Stimulated activated naive CD8-positive, alpha-beta T cell treated with anti-CD3 and anti-CD28 coated beads, Interleukin-15, Interleukin-2, amounts not matched to agents 100 ng/mL and 50 ng/mL, for 24 hours (primary cell): ENCODE data around the gene ASIC2.

Experiments
- H3K27ac Mint-ChIP-seq: one replicate; pipeline ENCODE4 v1.8.0; 2021; ENCODE audit warnings: mild to moderate bottlenecking, mixed read lengths
- H3K27me3 Mint-ChIP-seq: one replicate; pipeline ENCODE4 v1.8.0; 2021; ENCODE audit warnings: mixed read lengths
- H3K36me3 Mint-ChIP-seq: one replicate; pipeline ENCODE4 v1.8.0; 2021; ENCODE audit warnings: low read depth, mixed read lengths
- H3K4me1 Mint-ChIP-seq: one replicate; pipeline ENCODE4 v1.8.0; 2021; ENCODE audit warnings: low read depth, mixed read lengths
- H3K4me3 Mint-ChIP-seq: one replicate; pipeline ENCODE4 v1.8.0; 2021; ENCODE audit warnings: mild to moderate bottlenecking, mixed read lengths
- H3K9me3 Mint-ChIP-seq: one replicate; pipeline ENCODE4 v1.8.0; 2021; ENCODE audit warnings: mixed read lengths

Gene ASIC2

DNA sequence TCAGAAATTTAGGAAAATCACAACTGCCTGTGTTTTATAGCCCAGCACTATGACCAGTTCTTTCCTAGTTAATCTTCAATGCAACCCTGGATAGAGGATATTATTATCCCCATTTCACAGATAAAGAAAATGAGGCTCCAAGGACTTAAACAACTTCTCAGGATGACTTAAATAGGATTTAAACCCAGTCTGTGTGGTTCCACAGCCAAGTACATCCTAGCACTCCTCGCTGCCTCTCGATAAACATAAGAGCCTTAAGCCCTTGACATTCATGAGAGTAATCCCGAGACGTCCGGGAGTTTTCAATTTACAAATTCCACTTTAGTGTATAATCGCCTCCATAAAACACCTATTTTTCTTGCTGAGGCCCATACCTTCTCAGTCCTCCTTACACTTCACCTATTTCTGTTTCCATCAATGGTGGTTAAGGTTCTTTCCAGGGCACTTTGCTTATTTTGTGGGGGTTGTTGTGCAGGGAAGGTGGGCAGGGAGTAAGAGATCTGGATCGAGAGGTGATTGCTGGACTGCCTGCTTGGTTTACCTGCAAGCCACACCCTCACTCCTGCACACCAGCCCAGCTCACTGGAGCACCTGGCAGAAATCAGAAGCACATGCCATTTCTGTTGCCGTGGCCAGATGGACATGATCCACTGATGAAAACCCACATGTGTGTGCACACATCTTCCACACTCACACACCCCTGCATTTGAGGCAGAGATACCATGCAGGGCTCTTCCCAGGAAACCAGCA, 50.5 kb downstream of the ASIC2 start:
- no peak overlapping the region for H3K27ac Mint-ChIP-seq
- no peak overlapping the region for H3K4me3 Mint-ChIP-seq
- H3K27me3 Mint-ChIP-seq, result peaks cover 4% of the 10 kb centered on the region
- no peaks in the 10 kb centered on the region for H3K4me1 Mint-ChIP-seq
- H3K9me3 Mint-ChIP-seq, result no peaks in the 10 kb centered on the region
- H3K36me3 Mint-ChIP-seq, result no peaks in the 10 kb centered on the region

DNA sequence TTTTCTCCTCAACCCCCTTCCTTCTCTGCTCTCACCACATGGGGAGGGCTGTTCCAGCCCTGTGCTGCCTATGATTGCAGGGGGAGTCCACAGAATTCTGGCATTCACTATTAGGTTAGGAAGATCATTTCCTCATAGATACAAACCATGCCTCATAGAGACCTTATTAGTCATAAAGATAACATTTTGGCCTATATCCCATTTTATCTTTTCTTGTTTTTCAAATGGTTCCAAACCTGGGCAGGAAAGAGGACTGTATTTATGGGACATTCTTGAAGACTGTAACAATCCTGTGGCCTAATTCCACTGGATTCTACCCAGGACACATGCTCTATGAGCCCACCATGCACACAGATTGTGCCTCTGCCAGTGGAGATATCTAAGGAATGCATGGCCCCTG, 51.7 kb downstream of the ASIC2 start:
- H3K4me1 Mint-ChIP-seq, result no peaks in the 10 kb centered on the region
- no peaks in the 10 kb centered on the region for H3K36me3 Mint-ChIP-seq
- H3K9me3 Mint-ChIP-seq, result no peaks in the 10 kb centered on the region
- no peak overlapping the region for H3K4me3 Mint-ChIP-seq
- no peak overlapping the region for H3K27ac Mint-ChIP-seq
- peaks cover 4% of the 10 kb centered on the region for H3K27me3 Mint-ChIP-seq

DNA sequence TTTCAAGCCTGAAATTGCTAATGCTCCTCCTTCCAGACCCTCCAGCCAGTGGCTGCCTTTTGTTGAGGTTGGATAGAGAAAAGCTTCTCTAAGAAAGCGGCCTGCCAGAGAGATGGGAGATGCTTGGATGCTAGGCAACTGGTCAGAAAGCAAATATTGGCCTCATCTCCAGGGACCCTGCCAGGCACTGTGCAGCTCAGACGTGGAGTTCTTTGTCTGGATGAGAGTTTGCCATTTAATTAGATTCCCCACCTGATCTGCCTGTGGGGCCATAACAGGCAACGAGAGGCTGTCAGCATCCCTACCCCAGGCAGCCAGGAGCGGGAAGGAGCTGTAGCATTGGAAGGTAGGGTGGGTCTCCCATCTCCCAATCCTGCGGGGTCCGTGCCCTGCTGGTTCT, 52.7 kb downstream of the ASIC2 start:
- no peaks in the 10 kb centered on the region for H3K4me1 Mint-ChIP-seq
- no peak overlapping the region for H3K27ac Mint-ChIP-seq
- no peak overlapping the region for H3K4me3 Mint-ChIP-seq
- H3K27me3 Mint-ChIP-seq, result peaks cover 4% of the 10 kb centered on the region
- no peaks in the 10 kb centered on the region for H3K36me3 Mint-ChIP-seq
- no peaks in the 10 kb centered on the region for H3K9me3 Mint-ChIP-seq

DNA sequence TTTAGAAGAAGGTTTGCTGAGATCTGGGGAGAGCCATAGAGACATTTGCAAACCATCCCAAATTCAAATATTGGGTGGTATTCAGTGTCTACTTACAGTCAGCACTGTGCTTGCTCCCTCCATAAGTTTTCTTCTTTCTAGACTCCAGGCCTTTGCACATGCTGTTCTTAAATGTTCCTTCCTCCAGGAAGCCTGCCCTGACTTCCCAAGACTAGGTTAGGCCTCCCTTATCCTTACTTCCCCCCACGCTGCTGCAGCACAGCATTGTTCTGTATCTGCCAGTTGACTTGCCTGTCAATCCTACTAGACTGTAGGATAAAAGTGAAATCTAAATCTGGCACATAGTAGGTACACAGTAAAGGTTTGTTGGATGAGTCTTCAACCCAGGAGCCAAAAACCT, 53.4 kb downstream of the ASIC2 start:
- H3K4me1 Mint-ChIP-seq, result no peaks in the 10 kb centered on the region
- H3K27me3 Mint-ChIP-seq, result peaks cover 4% of the 10 kb centered on the region
- no peak overlapping the region for H3K27ac Mint-ChIP-seq
- H3K36me3 Mint-ChIP-seq, result no peaks in the 10 kb centered on the region
- H3K9me3 Mint-ChIP-seq, result no peaks in the 10 kb centered on the region
- no peak overlapping the region for H3K4me3 Mint-ChIP-seq

DNA sequence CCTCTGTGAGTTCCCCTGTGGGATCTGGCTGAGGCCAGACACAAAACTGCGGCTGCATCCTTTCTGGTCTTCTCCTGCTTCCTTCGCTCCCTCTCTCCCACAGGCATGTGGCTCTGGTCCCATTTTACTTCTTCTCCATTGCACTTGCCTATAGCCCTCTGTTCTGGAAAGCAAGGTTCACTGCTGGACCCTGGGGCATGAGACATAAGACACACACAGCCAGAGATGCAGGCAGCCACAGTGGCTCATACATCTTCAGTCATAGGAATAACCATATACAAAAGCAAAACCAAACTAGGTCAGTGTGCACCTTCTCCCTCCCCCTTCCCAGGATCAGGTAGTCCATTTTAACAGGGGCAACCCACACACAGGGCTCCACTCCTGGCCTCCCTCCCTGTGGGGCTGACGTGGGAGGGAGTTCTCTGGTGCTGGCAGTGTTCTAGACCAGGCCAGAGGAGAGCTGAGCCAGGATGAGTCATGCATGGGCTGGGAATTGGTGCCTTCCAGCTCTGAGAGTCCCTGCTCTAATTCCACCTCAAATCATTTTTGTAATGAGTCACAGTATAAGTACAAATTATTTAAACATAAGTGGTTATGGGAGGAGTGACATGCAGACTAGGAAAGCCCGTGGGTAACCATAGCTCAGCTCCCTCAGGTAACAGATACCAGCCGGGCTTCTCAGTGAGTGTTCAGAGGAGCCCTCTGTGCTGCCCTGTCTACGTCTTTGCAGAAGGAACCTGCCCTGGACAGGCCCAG, 58.0 kb downstream of the ASIC2 start:
- no peaks in the 10 kb centered on the region for H3K4me1 Mint-ChIP-seq

DNA sequence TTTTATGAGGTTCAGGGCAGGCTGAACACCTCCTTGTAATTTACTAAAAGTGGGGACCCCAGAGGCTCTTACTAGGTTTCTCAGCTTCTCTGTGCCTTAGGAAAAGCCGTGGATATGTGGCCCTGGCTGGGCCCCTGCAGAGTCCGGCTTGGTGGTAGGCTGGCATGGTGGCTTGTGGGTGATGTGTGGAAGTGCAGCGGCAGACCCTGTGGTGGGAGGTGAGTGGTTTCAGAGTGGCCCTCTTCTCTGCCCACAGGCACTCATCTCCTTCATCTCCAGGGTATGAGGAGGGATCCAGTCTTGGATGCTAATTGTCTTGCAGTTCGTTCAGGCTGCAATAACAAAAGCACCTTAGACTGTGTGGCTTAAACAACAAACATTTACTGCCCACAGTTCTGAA, 58.9 kb downstream of the ASIC2 start:
- H3K36me3 Mint-ChIP-seq, result no peaks in the 10 kb centered on the region

More for the DNA sequence above, 58.0 kb downstream of the ASIC2 start:
- H3K27me3 Mint-ChIP-seq, result peaks cover 4% of the 10 kb centered on the region
- no peaks in the 10 kb centered on the region for H3K9me3 Mint-ChIP-seq
- H3K36me3 Mint-ChIP-seq, result no peaks in the 10 kb centered on the region
- no peak overlapping the region for H3K4me3 Mint-ChIP-seq
- no peak overlapping the region for H3K27ac Mint-ChIP-seq

DNA sequence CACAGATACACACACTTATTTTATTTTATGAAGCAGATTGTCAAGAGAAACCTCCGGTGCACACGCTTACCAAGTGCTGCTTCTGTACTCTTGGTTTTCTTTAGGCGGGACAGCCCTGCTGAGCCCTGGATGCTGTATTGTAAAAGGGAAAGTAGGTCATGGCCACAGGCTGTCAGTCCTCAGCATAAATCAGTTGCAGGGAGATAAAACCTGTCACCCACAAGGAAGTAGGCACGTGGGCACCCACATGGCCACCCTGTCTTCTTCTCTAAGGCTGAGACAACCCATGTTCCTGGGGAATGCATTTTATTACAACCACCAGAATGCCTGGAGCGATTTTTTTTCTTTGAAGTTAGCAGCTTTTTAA, 59.3 kb downstream of the ASIC2 start:
- H3K9me3 Mint-ChIP-seq, result no peaks in the 10 kb centered on the region
- H3K27ac Mint-ChIP-seq, result no peak overlapping the region
- no peak overlapping the region for H3K4me3 Mint-ChIP-seq
- H3K4me1 Mint-ChIP-seq, result no peaks in the 10 kb centered on the region
- no peaks in the 10 kb centered on the region for H3K36me3 Mint-ChIP-seq
- peaks cover 5% of the 10 kb centered on the region for H3K27me3 Mint-ChIP-seq

More for the DNA sequence above, 58.9 kb downstream of the ASIC2 start:
- Mint-ChIP-seq H3K9me3 (no peaks in the 10 kb centered on the region), H3K27me3 (peaks cover 3% of the 10 kb centered on the region), H3K4me1 (no peaks in the 10 kb centered on the region), H3K27ac (no peak overlapping the region), H3K4me3 (no peak overlapping the region)

DNA sequence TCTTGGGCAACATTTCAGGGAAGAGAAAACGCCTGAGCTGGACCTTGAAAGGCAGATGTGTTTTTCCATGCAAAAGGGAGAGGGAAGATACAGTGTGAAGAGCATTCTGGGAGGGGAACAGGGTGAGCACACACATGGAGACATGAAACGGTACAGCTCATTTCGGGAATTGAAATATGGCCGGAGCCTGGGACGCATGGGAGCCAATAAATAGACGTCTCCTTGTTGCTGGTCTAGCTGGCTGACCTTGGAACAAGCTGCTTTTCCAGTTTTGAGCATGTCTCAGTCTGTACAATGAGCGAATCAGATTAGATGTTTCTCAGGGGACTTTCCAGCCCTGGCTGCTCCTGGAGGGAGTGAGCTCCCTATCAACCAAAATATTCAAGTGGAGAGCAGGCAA, 63.6 kb downstream of the ASIC2 start:
- no peaks in the 10 kb centered on the region for H3K4me1 Mint-ChIP-seq
- no peak overlapping the region for H3K27ac Mint-ChIP-seq

DNA sequence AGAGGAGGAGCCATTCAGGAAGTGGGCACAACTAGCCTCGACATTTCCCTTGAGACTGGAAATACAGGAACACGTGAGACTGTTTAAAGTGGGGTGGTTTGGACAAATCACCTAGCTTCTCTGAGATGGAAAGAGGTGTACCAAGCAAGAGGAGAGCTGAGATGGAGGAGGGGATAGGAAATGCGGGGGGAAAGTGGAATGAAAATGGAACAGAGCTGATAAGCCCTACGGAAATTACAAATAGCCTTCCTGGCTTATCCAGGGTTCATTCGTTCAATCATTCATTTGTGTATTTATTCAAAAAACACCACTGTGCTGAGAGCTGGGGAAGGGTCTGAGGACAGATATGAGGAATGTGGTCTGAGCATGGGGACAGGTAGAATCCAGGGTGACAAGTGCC, 64.1 kb downstream of the ASIC2 start:
- no peaks in the 10 kb centered on the region for H3K4me1 Mint-ChIP-seq
- H3K9me3 Mint-ChIP-seq, result no peaks in the 10 kb centered on the region
- no peak overlapping the region for H3K27ac Mint-ChIP-seq
- no peaks in the 10 kb centered on the region for H3K36me3 Mint-ChIP-seq
- H3K4me3 Mint-ChIP-seq, result no peak overlapping the region
- peaks cover 6% of the 10 kb centered on the region for H3K27me3 Mint-ChIP-seq

More for the DNA sequence above, 63.6 kb downstream of the ASIC2 start:
- peaks cover 6% of the 10 kb centered on the region for H3K27me3 Mint-ChIP-seq
- no peak overlapping the region for H3K4me3 Mint-ChIP-seq
- H3K36me3 Mint-ChIP-seq, result no peaks in the 10 kb centered on the region
- H3K9me3 Mint-ChIP-seq, result no peaks in the 10 kb centered on the region

DNA sequence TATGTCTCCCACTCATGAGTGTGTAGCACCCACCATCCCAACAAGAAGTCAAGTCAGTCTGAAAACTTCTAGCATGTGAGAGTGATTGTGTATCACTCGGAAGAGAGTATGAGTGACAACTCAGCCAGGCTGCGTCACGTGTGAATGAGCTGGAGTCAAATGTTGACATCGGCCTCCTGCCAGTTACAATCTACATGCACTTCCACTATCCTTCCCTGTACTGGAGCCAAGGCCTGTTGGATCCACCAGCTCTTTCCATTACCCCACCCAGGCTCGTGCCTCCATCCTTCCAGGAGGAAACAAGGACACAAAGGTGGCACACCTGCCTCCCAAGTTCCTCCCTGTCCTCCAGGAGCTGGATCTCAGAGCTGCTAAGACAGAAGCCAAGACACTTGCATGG, 64.5 kb downstream of the ASIC2 start:
- Mint-ChIP-seq H3K4me1 (no peaks in the 10 kb centered on the region), H3K4me3 (no peak overlapping the region), H3K36me3 (no peaks in the 10 kb centered on the region), H3K27me3 (peaks cover 6% of the 10 kb centered on the region), H3K9me3 (no peaks in the 10 kb centered on the region), H3K27ac (no peak overlapping the region)

DNA sequence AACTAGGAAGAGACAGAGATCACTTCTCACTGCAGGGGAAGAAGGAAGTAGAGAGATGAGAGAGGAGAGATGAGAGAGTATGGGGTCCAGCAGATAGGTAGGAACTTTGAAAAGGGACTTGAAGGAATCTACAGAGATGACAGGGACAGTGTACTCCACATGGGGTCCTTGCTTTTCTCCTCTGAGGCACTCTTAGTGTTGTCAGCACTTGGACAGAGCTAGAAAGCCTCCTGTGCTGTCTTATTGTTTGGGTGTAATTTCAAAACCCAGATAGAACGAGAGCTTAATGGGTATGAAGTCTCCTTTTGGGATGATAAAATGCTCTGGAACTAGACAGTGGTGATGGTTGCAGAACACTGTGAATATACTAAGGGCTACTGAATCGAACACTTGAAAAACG, 65.2 kb downstream of the ASIC2 start:
- H3K9me3 Mint-ChIP-seq, result no peaks in the 10 kb centered on the region
- no peak overlapping the region for H3K27ac Mint-ChIP-seq
- peaks cover 6% of the 10 kb centered on the region for H3K27me3 Mint-ChIP-seq
- H3K4me1 Mint-ChIP-seq, result no peaks in the 10 kb centered on the region
- H3K4me3 Mint-ChIP-seq, result no peak overlapping the region
- no peaks in the 10 kb centered on the region for H3K36me3 Mint-ChIP-seq

DNA sequence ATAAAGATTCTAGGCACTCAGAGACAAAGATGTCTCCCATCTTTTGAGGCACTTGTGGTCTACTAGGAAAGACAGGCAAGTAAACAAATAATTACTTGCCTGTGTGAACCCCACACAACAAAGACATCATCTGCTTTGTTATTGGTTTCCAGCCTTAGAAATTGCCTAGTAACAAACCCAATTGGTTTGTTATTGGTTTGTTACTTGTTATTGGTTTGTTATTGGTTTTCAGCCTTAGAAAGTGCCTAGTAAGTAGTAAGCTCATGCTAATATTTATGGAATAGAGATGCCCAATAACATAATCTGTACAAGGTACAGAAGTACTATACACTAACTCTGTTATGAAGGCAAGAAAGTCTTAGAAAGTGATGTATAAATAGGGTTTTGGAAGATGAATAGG, 67.1 kb downstream of the ASIC2 start:
- H3K9me3 Mint-ChIP-seq, result no peaks in the 10 kb centered on the region
- H3K4me3 Mint-ChIP-seq, result no peak overlapping the region

DNA sequence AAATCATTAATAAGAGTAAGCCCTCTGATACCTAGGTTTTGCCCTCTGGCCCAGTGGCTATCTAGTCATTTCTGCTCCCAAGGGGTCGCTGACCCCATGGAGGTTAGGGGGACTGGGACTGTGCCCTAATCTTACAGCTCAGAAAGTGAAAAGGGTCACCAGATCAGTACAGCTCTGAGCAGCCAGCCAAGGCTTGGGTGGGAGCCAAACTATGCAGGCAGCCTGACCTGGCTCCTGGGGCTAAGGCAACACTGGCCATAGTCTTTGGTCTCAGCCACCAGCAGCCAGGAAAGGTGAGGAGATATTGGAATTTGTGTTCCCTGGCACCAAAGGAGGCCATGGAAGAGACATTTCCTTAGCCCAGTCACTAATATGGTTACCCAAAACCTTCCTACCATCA, 67.6 kb downstream of the ASIC2 start:
- Mint-ChIP-seq H3K4me1 (no peaks in the 10 kb centered on the region), H3K27me3 (peaks cover 6% of the 10 kb centered on the region), H3K9me3 (no peaks in the 10 kb centered on the region), H3K4me3 (no peak overlapping the region), H3K36me3 (no peaks in the 10 kb centered on the region), H3K27ac (no peak overlapping the region)

More for the DNA sequence above, 67.1 kb downstream of the ASIC2 start:
- Mint-ChIP-seq H3K4me1 (no peaks in the 10 kb centered on the region), H3K27me3 (peaks cover 6% of the 10 kb centered on the region), H3K36me3 (no peaks in the 10 kb centered on the region), H3K27ac (no peak overlapping the region)

DNA sequence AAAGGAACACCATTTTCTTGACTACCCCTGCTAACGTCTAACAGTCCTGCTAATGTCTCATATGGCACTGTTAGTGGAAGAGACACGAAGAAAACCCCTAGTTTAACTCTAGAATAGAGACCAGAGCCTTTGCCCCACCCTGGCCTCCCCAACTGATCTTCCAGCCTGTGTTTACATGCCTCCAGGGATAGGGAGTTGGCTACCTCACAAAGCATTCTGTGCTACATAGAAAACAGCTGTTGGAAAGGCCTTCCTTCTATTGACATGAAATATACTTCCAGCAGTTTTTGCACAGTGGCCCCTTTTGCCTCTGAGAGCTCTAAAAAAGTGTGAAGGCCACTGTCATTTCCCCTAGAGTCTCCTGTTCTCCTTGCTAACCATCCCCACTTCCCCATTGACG, 73.1 kb downstream of the ASIC2 start:
- H3K4me1 Mint-ChIP-seq, result no peaks in the 10 kb centered on the region
- no peaks in the 10 kb centered on the region for H3K9me3 Mint-ChIP-seq
- no peaks in the 10 kb centered on the region for H3K36me3 Mint-ChIP-seq
- H3K27ac Mint-ChIP-seq, result no peak overlapping the region
- peaks cover 12% of the 10 kb centered on the region for H3K27me3 Mint-ChIP-seq
- no peak overlapping the region for H3K4me3 Mint-ChIP-seq

DNA sequence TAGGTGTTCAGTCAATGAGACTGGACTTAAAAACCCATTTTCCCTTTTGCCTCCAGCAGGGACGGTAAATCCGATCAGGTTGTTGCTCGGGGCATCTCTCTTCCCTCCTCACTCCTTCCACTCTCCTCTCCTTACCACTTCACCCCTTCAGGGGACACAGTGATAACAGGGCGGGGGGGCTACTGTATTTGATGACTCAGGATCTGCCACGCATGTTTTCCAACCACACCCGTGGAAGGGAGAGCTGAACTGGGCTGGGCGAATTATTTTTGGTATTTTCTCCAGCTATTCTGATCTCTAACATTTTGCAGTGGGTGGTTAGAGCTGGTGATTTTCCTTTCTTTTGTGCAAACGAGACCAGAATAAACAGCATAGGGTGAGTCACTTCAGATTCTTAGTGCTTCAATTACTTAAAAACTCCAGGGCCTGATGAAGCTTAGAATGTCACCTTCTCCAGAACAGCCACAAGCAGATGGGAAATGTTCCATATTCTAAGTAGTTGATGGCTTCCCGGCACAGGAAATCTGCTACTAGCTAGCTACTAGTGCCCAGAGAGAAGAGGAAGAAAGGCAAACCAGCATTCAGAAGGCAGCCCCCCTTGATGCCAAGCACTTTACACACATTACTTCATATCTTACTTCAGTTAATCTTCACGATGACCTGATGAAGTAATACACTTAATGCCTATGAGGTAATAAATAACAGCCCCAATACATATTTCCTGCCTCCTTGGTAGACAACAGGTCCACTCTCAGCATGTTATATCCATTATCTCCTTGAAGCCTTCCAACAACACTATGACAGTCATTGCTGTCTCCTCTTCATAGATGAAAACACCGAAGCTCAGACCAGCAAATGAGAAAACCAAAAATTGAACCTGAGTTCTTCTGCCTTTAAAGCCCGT, 74.1 kb downstream of the ASIC2 start:
- H3K4me1 Mint-ChIP-seq, result no peaks in the 10 kb centered on the region
- peaks cover 12% of the 10 kb centered on the region for H3K27me3 Mint-ChIP-seq
- no peaks in the 10 kb centered on the region for H3K36me3 Mint-ChIP-seq
- H3K4me3 Mint-ChIP-seq, result no peak overlapping the region
- no peaks in the 10 kb centered on the region for H3K9me3 Mint-ChIP-seq
- no peak overlapping the region for H3K27ac Mint-ChIP-seq
